Liver (tissue), 3 donors: ENCODE results near the gene KRTAP10-5.

Source experiments
- ATF3 ChIP-seq: IDR thresholded peaks from 2 replicates; pipeline ENCODE4 v1.6.1; 2016; ENCODE audit warnings: antibody characterized with exemption
- CTCF ChIP-seq: fragments of 150-350 bp; IDR thresholded peaks from 2 replicates; pipeline ENCODE4 v1.5.1; 2017; ENCODE audit warnings: improper control_type of control experiment, low read depth, low read length; ENCODE audit not compliant: missing input control
- FOXA1 ChIP-seq: IDR thresholded peaks from 2 replicates; pipeline ENCODE4 v1.6.1; 2016; ENCODE audit warnings: antibody characterized with exemption
- GABPA ChIP-seq, 2 donors: IDR thresholded peaks in 1 of 2; conservative IDR thresholded peaks in 1 of 2; 2 replicates each; pipeline ENCODE4 v1.6.1; 2016; ENCODE audit warnings: antibody characterized with exemption in 2 of 2, mild to moderate bottlenecking in 1 of 2, moderate library complexity in 1 of 2
- JUND ChIP-seq, 2 donors: IDR thresholded peaks; 2 replicates each; pipeline ENCODE4 v1.6.1; 2016; ENCODE audit warnings: antibody characterized with exemption in 2 of 2
- MAX ChIP-seq: IDR thresholded peaks from 2 replicates; pipeline ENCODE4 v1.6.1; 2016; ENCODE audit warnings: antibody characterized with exemption
- NR2F2 ChIP-seq: IDR thresholded peaks from 2 replicates; pipeline ENCODE4 v1.6.1; 2016; ENCODE audit warnings: antibody characterized with exemption
- RAD21 ChIP-seq, 2 donors: IDR thresholded peaks; 2 replicates each; pipeline ENCODE4 v1.6.1; 2016; ENCODE audit warnings: antibody characterized with exemption in 2 of 2, mild to moderate bottlenecking in 2 of 2
- REST ChIP-seq: IDR thresholded peaks from 2 replicates; pipeline ENCODE4 v1.6.1; 2016; ENCODE audit warnings: antibody characterized with exemption, mild to moderate bottlenecking
- RXRA ChIP-seq, 2 donors: IDR thresholded peaks; 2 replicates each; pipeline ENCODE4 v1.6.1; 2017 to 2018; ENCODE audit warnings: antibody characterized with exemption in 2 of 2, mild to moderate bottlenecking in 1 of 2
- SP1 ChIP-seq: IDR thresholded peaks from 2 replicates; pipeline ENCODE4 v1.6.1; 2018; ENCODE audit warnings: antibody characterized with exemption, mild to moderate bottlenecking
- TAF1 ChIP-seq: conservative IDR thresholded peaks from 2 replicates; pipeline ENCODE4 v1.6.1; 2016; ENCODE audit warnings: antibody characterized with exemption, mild to moderate bottlenecking
- YY1 ChIP-seq: IDR thresholded peaks from 2 replicates; pipeline ENCODE4 v1.6.1; 2016; ENCODE audit warnings: antibody characterized with exemption, mild to moderate bottlenecking
- ZBTB33 ChIP-seq: IDR thresholded peaks from 2 replicates; pipeline ENCODE4 v1.6.1; 2016; ENCODE audit warnings: antibody characterized with exemption
- donor health status: healthy.
- donor health status: healthy.

GRCh38 chr21:44571844-44572782, 8.3 kb downstream of the KRTAP10-5 start:
- TF ChIP-seq TAF1 (no peak), CTCF (no peak), RAD21 (IDR thresholded peaks at IDR 0.05) (no peak), SP1 (no peak), FOXA1 (no peak), YY1 (no peak), GABPA (IDR thresholded peaks at IDR 0.05 in 1 of 2, conservative IDR thresholded peaks at IDR 0.05 in 1 of 2) (no peak), REST (no peak), NR2F2 (no peak), JUND (IDR thresholded peaks at IDR 0.05) (no peak), ATF3 (no peak), MAX (no peak), RXRA (IDR thresholded peaks at IDR 0.05) (no peak), ZBTB33 (no peak)
